KBM-7 (cell line): ENCODE results near the gene ULK1.
"Not testable (repeated sequence)": the region's sequence is repeated elsewhere in the genome, so short reads cannot be mapped to it uniquely, and the experiment has no call there.

Experiments
- DNase-seq: peaks from one replicate; pipeline ENCODE4 v3.0.0-alpha.2; 2015
- in situ Hi-C: fragments of 300-500 bp; cut with MboI; formaldehyde crosslinking; loops from 2 replicates; pipeline ENCODE4 v1.14.3; 2020; ENCODE audit warnings: low sequenced_read_pairs, low pct_unique_long_range_greater_than_20kb, mixed read lengths

Gene ULK1

DNA sequence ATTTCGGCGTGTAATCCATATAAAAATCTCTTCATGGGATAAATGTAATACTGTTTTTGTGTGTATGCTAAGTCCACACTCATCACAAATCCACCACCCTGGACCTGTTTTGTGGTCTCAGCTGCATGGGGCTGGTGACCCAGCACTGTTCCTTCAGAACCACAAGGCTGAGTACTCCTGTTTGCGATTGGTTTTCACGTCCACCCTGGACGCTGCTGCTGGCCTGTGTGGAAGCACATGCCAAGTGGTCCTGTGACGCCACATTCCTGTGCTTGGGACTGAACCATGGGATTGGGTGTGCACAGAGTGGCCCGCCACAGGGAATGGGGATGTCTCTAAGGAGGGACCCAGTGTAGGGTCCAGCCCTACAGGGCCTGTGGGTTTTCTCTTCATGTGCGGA lies 39.0 kb downstream of the ULK1 start:
- in situ Hi-C loops: no loop called here
- DNase-seq: no peak

- no peak for DNase-seq
- in situ Hi-C loops: no loop called here
These were observed 40.1 kb downstream of the ULK1 start for GRCh38 chr12:131934535-131934934.

- no peak for DNase-seq
- in situ Hi-C loops: no loop called here
These were observed 43.7 kb downstream of the ULK1 start for GRCh38 chr12:131938082-131938481.

GRCh38 chr12:131939007-131939406 lies 44.6 kb downstream of the ULK1 start:
- no peak for DNase-seq
- in situ Hi-C loops: no loop called here

GRCh38 chr12:131940141-131940547 lies 45.7 kb downstream of the ULK1 start:
- in situ Hi-C loops: no loop called here
- DNase-seq: no peak

DNA sequence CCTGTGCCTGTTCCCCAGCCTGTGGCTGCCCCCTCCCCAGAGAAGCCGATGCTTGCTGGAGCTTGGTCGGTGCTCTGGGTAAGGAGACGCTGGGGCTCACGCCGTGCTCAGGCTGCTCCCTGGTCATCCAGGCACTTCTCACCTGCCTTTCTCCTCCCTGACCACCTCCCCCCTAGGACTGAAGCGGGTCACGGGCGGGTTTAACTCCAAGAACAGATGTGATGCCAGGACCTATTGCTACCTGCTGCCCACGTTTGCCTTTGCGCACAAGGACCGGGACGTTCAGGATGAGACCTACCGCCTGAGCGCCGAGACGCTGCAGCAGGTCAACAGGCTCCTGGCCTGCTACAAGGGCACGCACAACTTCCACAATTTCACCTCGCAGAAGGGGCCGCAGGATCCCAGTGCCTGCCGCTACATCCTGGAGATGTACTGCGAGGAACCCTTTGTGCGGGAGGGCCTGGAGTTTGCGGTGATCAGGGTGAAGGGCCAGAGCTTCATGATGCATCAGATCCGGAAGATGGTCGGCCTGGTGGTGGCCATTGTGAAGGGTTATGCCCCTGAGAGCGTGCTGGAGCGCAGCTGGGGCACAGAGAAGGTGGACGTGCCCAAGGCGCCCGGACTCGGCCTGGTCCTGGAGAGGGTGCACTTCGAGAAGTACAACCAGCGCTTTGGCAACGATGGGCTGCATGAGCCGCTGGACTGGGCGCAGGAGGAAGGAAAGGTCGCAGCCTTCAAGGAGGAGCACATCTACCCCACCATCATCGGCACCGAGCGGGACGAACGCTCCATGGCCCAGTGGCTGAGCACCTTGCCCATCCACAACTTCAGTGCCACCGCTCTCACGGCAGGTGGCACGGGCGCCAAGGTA lies 46.9 kb downstream of the ULK1 start:
- in situ Hi-C loops: no loop called here
- no peak for DNase-seq

DNA sequence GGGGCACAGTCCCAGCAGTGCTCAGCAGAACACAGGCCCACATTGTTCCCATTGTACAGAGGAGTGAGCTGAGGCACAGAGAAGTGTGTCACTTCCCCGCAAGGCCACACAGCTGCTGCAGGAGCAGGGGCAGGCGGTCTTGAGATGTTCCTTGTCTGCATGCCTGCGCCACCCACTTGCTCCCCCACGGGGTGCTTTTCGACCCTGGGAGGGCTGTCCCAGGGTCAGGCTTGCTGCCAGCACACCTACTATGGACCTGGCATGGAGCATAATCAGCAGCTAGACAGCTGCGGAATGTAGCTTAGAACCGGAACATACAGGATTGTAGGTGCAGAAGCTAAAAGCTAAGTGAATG lies 47.5 kb downstream of the ULK1 start:
- in situ Hi-C loops: no loop called here
- DNase-seq: no peak

GRCh38 chr12:131942671-131943070 lies 48.2 kb downstream of the ULK1 start:
- in situ Hi-C loops: no loop called here
- DNase-seq: no peak

- in situ Hi-C loops: no loop called here
These were observed 49.0 kb downstream of the ULK1 start for GRCh38 chr12:131943389-131943788.

GRCh38 chr12:131943876-131944275 lies 49.5 kb downstream of the ULK1 start:
- in situ Hi-C loops: no loop called here
- no peak for DNase-seq

More at GRCh38 chr12:131943389-131943788, 49.0 kb downstream of the ULK1 start:
- DNase-seq: no peak

DNA sequence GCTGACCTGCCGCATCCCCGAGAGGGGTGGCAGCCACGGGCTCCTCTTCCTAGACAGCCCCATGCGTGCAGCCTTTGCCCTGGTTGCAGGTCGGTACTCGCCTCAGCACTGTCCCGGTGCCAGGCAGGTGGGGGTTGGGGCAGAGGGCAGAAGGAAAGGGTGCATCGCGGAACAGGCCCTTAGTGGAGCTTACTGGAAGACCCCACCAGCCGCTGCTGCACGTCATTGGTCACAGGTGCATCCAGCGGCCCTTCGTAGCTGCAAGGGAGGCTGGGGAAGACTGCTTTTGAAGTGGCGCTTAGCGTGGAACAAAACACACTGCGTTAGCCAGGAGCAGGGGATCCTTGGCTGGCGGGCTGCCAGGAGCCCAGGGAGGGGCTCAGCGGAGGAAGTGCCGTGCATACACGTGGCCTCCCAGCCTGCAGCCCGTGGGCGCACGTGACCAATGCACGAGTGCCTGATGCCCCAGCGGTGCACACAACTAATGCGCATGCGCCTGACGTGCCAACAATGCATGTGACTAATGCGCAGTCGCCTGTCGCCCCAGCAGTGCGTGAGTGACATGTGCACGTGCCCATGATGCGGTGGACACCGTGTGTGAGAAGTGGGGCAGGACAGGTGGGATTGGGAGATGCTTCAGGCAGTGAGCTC lies 50.3 kb downstream of the ULK1 start:
- no peak for DNase-seq
- in situ Hi-C loops: no loop called here

DNA sequence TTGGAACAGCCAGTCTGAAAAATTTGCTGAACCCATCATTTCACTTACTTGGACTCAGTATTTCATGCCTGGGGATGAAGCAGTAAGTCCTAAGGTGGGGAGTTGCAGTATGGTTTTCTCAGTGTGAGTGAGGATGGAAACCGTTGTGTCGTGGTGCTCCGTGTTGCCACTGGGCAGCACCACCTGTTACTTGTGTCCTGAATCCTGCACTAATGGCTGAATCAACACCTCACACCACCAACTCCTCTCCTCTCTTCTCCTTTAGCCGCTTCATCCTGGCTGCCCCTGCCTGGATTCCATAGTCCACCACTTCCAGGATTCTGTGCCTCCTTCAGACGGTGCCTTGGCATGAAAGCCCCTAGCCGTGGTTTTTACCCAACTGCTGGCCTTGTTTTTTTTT lies 52.3 kb downstream of the ULK1 start:
- in situ Hi-C loops: no loop called here
- DNase-seq: no peak

GRCh38 chr12:131947482-131948027 lies 53.1 kb downstream of the ULK1 start:
- in situ Hi-C loops: no loop called here
- peak; percentile 30 for DNase-seq

DNA sequence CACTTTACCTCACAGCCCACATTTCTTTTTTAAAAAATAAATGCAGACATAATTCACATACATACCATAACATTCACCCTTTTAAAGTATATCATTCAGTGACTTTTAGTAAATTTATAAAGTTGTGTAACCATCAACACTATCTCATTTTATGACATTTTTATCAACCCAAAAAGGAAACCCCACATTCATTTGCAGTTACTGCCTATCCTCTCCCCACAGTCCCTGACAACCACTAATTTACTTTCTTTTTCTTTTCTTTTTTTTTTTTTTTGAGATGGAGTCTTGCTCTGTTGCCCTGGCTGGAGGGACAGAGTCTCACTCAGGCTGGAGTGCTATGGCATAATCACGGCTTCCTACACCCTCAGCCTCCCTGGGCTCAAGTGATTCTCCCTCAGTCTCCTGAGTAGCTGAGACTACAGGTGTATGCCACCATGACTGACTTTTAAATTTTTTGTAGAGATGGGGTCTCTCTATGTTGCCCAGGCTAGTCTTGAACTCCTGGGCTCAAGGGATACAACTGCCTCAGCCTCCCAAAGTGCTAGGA lies 53.8 kb downstream of the ULK1 start:
- in situ Hi-C loops: no loop called here

DNA sequence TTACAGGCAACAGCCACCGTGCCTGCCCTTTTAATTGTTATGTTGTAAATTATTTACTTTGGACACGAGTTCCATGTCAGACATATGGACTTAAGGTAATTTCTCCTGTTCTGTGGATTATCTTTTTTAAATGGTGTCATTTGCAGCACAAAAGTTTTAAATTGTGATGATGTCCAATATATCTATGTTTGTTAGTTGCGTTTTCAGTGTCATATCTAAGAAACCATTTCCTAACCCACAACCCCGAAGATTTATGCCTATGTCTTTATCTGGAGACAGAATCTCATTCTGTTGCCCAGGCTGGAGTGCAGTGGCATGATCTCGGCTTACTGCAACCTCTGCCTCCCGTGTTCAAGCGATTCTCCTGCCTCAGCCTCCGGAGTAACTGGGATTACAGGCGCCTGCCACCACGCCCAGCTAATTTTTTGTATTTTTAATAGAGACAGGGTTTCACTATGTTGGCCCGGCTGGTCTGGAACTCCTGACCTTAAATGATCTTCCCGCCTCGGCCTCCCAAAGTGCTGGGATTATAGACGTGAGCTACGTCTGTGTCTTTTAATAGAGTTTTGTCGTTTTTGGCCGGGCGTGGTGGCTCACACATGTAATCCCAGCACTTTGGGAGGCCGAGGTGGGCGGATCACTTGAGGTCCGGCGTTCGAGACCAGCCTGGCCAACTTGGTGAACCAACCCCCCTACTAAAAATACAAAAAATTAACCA lies 54.5 kb downstream of the ULK1 start:
- in situ Hi-C loops, DNase-seq: not testable (repeated sequence)

More for the DNA sequence above, 53.8 kb downstream of the ULK1 start:
- DNase-seq: no peak

- in situ Hi-C loops: no loop called here
- DNase-seq: peak; percentile 87
These were observed 55.2 kb downstream of the ULK1 start, which contains the start of gene EP400 for GRCh38 chr12:131949431-131950181. Gene EP400 (plus strand): TSS chr12:131949942. CDS start chr12:131960620, 10,678 bp downstream.

GRCh38 chr12:131950182-131950913 lies 55.9 kb downstream of the ULK1 start:
- peak; percentile 38 for DNase-seq
- in situ Hi-C loops: no loop called here

- in situ Hi-C loops, DNase-seq: not testable (repeated sequence)
These were observed 59.4 kb downstream of the ULK1 start for GRCh38 chr12:131953810-131954209.
